ENCODE measurements around the gene ABCB9.

Gene ABCB9

DNA sequence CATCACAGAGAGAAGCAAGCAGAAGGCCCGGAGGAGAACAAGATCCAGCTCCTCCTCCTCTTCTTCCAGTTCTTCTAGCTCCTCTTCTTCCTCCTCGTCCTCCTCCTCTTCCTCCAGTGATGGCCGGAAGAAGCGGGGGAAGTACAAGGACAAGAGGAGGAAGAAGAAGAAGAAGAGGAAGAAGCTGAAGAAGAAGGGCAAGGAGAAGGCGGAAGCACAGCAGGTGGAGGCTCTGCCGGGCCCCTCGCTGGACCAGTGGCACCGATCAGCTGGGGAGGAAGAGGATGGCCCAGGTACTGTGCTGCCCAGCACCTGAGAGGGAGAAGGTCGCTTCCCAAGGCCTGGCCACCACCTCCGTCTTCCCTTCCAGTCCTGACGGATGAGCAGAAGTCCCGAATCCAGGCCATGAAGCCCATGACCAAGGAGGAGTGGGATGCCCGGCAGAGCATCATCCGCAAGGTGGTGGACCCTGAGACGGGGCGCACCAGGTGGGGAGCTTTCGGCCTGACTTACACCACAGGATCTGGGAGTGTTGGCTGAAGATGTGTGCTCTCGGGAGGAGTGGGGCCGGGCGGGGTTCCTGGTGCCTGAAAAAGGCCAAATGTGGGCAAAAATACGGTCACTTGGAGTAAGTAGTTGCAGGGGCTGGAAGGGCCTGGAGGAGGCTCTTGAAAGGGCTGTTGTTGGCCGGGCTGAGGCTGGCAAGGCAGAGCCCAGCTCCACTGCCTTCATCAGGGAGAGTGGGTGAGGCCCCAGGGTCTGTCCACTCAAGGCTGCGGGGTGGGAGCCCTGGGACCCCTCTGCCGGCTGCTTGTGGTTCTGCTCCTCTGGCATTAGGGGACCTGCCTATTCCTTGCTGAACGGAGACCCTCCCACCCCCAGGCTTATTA, 15.6 kb upstream of the ABCB9 start:
- DNase-seq (ENCODE audit: low spot score) = no peak

DNA sequence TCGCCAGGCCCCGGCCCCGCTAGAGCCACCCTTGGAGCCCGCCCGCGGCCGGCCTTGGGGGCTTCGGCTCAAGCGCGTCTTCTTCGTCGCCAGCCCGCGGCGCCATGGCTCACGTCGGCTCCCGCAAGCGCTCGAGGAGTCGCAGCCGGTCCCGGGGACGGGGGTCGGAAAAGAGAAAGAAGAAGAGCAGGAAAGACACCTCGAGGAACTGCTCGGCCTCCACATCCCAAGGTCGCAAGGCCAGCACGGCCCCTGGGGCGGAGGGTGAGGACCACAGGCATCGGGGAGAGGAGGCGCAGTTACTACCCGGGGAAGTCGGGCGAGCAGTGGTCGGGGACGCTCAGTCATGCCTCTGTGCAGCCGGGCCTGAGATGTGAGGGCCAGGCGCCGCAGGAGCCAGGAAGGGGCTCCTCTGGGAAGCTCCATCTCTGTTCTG, 14.8 kb upstream of the ABCB9 start:
- DNase-seq (ENCODE audit: low spot score) = peak; percentile 31

DNA sequence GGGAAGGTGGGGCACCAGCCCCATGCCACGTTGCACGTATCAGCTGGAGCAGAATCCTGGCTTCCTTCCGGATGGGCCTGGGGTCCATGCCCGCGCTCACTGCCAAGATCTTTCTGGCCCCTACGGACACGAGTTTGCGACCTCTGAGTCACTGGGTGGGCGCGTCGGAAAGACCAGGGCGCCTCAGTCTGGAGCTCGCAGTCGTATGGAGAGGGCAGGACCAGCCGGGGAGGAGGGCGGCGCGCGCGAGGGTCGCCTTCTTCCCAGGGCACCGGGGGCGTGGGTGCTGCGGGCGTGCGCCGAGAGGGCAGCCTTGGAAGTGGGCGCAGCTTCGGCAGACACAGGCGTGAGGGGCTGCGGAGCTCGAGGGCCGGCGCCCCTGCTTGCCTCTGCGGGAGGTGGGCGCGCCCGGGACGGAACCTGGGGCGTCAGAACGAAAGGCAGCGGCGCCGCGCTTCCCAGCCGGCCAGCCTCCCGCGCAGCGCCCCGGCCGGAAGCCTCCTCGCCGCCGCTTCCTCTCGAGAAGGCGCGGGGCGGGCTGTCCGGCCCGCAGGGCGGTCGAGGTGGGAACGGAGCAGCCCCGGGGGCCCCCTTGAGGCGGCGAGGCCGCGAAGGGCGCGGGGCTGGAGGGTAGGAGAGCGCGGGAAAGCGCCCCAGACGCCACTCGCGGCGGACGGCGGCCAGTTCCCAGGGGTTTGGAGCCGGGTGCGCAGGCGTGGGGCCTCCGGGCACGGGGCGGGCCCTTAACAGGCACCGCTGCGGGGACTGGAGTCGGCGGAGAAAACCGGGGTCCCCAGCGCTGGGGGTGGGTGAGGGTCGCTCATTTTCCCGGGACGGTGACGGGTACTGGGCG, 14.1 kb upstream of the ABCB9 start, which contains the start of gene ARL6IP4:
ARL6IP4 (plus strand) TSS at position 499 of the 853 bp plus-strand sequence. CDS start 459 bp downstream, outside the sequence.
- DNase-seq (ENCODE audit: low spot score) = peak; percentile 80

DNA sequence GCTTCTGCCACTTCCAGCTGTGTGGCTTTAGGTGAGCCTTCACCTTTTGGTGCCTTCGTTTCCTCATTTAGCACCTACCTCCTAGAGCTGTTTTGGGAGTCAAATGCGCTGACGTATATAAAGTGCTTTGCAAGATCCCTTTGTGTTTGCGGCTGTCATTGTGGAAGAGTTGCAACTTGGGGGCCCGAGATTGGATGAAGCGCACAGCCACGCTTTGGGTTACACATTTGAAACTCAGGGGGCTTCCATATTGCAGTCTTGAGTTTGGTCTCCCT, 13.6 kb upstream of the ABCB9 start:
- no peak for DNase-seq (ENCODE audit: low spot score)

DNA sequence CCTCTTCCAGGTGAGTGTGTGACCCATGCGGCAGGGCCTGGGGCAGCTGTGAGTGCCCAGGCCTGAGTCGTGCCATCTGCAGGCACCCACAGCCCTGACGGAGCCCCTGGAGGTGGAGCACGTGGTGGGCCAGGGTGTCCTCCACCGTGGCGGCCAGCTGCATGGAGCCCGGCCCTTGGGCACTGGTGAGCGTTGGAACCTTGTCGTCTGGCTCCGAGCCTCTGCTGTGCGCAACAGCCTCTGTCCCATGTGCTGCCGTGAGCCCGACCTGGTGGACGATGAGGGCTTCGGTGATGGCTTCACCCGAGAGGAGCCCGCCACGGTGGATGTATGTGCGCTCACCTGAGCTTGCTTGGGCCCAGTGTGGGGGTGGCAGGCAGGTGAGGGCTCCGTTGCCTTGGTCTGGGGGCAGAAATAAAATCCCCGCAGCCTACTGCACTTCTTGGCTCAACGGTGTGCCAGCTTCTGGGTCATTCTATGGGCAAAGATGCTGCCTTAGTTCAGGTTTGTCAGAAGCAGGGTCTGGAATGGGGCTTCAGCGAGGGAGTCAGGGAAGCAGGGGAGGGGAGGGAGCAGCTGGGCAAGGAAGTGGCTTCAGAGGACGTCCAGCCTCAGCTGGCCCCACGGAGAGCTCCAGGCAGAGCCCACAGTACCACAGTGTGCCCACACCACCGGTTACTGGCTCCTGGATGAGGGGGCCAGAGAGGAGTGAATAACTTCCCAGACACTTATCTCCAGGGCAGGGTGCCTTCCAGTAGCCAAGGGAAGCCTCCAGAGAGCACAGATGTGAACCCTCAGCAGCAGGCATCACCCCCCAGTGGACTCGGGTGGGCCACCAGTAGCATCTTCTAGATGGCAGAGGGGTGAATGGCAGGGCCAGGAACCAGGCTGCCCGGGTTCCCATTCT, 13.0 kb upstream of the ABCB9 start:
- DNase-seq (ENCODE audit: low spot score) = no peak

DNA sequence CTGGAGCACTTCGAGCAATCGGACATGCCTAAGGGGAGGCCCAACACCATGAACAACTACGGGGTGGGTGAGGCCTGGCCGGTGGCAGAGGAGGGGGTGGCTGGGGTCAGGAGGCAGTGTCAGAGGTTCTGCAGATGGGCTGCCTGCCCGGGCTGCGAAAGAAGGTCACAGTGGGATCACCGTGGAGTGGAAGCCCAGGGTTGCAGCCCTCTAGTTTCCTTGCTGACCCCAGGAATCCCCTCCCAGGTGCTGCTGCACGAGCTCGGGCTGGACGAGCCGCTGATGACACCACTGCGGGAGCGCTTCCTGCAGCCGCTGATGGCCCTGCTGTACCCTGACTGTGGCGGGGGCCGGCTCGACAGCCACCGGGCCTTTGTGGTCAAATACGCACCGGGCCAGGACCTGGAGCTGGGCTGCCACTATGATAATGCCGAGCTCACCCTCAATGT, 12.3 kb upstream of the ABCB9 start:
- DNase-seq (ENCODE audit: low spot score) = no peak

DNA sequence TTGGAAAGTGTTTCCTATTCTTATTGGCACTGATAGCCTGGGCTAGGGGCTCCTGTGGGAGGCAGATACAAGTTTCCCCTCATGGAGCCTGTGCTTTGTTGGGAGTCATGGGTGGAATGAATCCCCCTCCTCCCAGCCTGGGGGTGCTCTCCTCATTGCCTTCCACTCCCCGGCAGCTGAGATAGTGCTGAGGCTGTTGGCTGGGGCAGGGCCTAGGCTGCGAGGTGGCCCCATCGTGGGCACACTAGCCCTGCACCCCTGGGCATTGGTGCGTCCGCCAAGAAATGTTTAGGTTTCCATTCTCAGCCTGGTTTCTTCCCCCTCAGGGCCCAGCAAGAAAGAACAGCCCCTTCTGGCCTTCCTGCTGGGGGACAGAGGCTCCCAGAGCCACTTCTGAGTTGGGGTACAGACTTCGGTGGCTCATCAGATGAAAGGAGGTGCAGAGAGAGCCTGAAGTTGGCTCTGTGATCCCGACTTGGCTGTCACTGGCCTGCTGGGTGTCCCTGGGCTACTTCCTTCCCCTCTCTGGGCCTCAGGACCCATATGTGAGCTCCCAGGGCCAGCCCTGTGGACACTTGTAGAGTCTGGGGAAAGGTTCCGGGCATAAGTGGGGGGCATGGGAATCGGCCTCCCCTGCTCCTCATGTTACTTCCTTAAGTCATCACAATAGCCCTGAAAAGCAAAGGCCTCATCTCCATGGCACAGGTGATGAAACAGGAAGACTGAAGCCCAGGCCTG, 11.6 kb upstream of the ABCB9 start:
- DNase-seq (ENCODE audit: low spot score) = no peak

DNA sequence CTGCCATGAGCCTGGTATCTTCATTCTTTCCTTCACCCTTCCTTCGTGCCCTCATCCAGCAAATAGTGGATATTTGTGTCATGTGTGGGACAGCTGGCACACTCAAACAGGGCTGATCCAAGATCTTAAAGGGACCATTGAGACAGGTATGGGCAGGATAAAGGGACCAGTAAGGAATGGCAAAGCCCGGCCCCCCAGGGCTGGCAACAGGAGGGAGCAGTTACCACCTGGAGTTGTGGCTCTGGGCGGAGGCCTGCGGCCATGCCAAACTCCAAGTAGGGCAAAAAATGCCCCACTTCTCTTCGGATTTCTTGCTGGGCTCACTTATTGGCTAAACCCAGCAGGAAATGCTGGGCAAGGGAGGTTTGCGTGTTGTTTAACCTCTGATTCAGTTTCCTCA, 10.9 kb upstream of the ABCB9 start:
- DNase-seq (ENCODE audit: low spot score) = no peak

DNA sequence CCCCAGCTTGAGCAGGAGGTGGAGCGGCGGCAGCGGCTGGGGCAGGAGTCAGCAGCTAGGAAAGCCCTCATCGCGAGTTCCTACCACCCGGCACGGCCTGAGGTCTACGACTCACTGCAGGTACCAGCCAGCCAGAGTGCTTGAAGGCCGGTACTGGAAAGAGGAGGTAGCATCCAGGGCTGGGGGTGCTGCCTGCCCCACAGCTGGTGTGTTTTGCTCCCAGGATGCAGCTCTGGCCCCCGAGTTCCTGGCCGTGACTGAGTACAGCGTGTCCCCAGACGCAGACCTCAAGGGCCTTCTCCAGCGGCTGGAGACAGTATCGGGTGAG, 10.3 kb upstream of the ABCB9 start:
- DNase-seq (ENCODE audit: low spot score) = no peak

DNA sequence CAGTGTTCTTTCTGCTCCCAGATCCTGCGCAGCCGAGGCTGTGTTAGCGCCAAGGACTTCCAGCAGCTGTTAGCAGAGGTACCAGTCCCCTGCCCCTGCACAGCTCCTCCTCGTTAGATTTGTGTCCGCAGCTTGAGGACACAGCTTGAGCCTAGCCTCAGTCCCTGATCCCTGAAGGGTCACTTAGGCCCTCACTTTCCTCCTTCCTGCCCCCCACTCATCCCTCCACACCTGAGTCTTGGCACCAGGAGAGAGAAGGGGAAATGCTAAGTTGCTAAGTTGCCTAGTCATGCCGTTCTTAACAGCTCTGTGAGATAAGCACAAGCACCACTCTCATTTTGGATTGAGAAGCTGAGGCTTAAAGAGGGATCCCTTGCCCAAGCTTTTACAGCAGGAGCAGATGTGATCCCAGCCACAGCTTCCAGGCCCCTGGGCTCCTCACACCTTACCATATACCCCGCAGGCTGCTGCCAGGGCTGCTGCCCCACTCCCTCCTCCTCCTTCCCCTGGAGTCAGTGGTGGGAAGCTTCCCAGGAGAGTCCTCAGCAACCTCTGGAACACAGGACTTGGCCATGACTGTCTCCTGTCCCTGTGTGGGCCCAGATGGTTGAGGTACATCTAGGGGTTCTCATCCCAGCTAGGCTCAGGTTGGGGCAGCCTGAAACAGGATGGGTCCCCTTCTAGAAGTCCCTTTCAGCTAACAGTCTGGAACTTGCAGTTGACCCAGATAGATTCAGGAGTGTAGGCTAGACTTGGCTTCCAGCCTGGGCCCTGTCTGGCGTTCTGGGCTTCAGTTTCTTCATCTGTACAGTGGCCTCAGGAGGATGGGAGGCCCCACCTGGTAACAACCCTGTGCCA, 9.8 kb upstream of the ABCB9 start:
- DNase-seq (ENCODE audit: low spot score) = no peak

DNA sequence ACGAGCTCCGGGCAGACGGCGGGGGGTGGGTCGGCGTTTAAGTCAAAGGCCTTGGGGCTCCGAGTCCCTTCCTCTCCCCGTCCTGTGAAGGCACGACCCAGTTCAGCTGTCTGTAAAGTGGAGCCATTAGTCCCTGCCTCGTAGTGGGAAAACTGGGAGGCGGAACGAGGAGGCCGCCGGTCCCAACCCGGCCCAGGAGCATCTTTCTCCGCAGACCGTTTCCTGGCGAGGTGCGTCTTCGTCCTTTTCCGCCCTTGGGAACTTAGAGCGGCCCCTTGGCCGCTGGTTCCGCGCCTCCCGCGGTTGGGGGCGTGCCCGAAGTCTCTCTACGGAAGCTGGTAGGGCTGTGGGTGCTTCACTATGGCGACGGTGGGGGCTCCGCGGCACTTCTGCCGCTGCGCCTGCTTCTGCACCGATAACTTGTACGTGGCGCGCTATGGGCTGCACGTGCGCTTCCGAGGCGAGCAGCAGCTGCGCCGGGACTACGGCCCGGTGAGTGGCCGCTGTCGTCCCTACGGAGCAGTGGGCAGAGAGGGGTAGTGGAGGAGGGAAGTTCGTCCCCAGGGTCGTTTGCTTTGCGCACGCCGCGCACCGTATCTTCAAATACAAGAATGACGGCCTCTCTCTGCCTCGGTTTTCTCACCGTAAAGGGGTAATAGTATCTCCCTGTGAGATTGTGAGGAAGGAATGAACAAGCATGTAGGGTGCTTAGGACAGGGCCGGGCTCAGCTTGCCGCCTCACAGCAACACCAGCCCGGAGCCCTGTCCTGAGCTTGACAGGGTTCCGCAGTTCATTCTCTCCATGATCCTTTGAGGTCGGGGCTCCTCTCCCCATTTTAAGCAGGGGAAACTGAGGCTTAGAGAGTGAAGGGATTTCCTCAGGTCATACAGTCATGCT, 8.9 kb upstream of the ABCB9 start, which contains the start of gene OGFOD2:
OGFOD2 (plus strand) TSS at position 353 of the 898 bp plus-strand sequence; CDS start at position 361, 8 bp downstream.
- peak; percentile 90 for DNase-seq (ENCODE audit: low spot score)

DNA sequence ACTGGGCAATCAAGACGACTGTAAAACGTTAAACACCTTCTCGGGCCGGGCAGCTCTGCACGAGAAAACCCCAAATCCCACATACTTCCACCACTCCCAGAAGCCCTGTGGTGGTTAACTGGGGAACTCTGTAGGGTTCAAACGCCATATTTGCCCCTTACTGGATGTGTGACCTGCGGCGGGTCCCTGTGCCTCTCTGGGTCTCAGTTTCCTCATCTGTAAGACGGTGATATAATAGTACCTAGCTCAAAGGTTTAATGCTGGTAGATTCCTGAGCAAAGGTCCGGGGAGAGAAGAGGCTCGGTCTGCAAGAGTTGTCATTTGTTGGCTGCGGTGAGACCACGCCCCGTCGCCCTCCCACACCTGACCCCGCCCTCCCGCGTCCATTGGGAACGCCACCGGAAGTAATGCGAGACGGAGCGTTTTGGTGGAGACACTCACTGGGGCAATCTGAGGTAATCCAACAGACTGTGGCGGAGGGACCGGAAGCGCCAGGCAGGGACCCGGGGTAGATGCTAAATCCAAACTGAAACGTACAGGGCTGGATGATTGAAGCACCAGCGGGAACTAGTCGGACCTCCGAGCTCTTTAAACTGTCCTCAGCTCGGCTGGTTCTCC, 8.1 kb upstream of the ABCB9 start:
- peak; percentile 94 for DNase-seq (ENCODE audit: low spot score)

DNA sequence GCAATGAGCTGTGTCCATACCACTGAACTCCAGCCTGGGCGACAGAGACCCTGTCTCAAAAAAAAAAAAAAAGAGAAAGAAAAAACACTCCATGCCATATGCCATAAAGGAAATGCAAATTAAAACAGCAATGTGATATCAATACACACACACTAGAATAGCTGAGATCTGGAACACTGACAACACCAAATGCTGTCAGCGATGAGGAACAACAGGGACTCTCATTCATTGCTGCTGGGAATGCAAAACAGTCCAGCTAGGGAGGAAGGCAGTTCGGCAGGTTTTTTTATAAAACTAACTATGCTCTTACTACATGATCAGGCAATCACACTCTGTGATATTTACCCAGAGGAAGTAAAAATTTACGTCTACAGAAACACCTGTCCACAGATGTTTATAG, 3.4 kb upstream of the ABCB9 start:
- DNase-seq (ENCODE audit: low spot score) = no peak

DNA sequence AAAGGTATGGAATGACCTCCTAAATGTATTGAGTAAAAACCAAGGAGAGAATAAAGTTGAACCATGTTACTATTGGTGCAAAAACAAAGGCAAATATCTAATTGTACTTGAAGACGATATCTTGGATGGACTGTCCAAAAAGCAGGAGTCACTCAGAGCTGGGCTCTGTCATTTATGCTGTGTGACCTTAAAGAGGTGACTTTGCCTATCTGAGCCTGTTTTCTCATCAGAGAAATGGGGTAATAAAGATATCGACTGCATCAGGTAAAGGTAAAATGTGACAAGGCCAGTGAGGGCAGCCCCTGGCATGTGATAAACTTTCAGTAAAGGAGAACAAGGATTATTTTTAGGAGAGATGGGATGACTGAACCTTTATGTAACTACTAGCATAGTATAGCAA, 1.8 kb upstream of the ABCB9 start:
- no peak for DNase-seq (ENCODE audit: low spot score)

DNA sequence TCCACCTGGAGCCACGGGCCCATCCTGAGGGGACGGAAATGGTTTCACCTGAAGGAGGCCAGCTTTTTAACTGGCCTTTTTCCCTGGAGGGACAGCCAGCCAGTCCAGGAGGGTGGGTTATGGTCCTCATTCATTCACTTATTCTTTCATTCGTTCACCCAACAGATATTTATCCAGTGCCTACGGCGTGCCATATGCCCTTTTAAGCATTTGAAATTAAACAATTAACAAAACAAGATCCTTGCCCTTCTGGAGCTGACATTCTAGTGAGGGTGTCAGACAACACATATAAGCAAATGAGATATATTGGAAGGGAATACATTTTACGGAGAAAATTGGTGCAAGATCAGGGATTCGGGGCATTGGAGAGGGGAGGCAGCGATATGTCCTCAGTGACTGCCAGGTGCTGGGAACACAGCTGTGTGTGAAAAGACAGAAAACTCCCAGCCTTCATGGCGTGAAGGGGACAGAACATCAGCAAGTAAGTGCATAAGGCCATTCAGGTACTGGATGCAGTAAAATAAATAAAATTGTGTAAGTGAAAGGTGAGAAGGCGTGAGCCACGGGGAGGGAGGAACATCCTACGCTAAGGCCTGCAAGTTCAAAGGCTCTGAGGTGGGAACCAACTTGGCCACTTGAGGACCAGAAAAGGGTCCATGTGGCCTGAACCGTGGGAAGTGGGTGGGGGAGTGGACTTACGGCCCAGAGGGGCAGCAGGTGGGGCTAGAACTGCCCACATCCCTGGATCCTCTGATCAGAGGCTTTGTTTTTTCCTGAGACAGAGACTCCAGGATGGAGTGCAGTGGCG, 684 bp upstream of the ABCB9 start:
- no peak for DNase-seq (ENCODE audit: low spot score)

DNA sequence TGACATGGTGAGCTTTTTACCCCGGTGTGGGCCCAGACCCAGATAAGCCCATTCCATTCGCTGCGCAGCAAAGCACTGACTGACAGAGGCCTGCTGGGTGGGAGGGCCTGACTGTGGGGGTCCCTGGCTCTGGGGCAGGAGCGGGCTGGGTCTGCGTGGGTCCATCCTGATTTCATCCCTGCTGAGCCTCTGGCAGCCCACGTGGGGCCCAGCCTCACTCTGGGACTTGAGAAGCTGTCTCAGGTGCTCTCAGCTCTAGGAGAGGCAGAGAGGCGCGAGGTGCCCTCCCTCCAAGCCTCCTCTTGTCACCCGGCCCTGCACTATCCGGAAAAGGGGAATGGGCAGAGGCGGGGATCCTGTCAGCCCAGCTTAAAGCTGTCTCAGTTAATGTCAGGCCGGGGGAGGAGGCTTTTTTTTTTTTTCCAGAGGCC, 927 bp downstream of the ABCB9 start:
- no peak for DNase-seq (ENCODE audit: low spot score)

DNA sequence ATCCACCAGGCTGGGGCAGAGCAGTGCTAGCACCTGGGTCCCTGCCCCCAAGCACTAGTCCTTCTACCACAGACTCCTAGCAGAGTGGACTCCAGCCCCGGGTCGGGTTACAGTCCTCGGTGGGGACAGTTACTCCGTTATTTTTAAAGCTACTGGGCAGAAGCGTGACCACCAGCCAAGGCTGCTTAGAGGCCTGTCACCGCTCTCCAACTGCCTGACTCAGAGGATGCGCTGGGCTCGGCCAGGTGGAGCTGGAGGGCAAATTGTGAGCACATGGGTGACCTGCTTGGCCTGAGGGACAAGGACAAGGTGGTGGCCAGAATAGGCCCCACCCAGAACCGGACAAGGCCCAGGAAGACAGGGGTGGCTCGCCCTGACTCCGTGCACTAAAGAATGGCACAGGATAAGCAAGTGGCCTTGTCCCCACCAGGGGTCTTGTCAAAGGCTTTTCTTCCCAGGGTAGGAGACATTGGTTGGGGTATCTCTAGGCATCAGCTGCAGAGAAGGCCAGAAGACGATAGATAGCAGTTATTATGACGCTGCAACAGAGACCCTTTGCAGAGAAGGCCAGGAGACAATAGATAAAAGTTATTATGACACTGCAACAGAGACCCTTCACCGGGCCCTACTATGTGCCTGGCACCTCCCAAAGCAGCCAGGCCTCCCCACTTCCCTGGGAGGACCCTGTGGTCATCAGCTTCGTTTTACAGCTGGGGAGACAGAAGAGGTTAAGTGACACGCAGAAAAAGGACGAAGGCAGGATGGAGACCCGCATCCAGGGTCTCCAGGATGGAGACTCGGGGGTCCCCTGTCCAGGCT, 1.6 kb downstream of the ABCB9 start:
- DNase-seq (ENCODE audit: low spot score) = no peak

Data from kidney capillary endothelial cell (primary cell).